ENCODE results near the gene POLR3GL.

The POLR3GL gene

GRCh38 chr1:145960468-145961108, 3.9 kb upstream of the POLR3GL start:
- peak overlapping the region; percentile 53 for H3K27ac ChIP-seq (ENCODE audit: low read depth, low read length)
- no peak overlapping the region for H3K9ac ChIP-seq (ENCODE audit: low read depth, low read length)
- peaks cover 81% of the 10 kb centered on the region for H3K27me3 ChIP-seq (ENCODE audit: control insufficient read depth, insufficient read depth, low read length)
- peaks cover 25% of the 10 kb centered on the region for H3K4me1 ChIP-seq (ENCODE audit: control insufficient read depth, insufficient read depth, low read length)
- no peaks in the 10 kb centered on the region for H3K36me3 ChIP-seq (ENCODE audit: control insufficient read depth, insufficient read depth, low read length)
- peak overlapping the region; percentile 92 for H3K4me3 ChIP-seq (ENCODE audit: low read depth, low read length)
- H3K9me3 ChIP-seq (ENCODE audit: control insufficient read depth, insufficient read depth, low read length), result no peaks in the 10 kb centered on the region

GRCh38 chr1:145961109-145961424, 3.4 kb upstream of the POLR3GL start:
- Histone ChIP-seq H3K4me3 (ENCODE audit: low read depth, low read length) (peak overlapping the region; percentile 92), H3K9ac (ENCODE audit: low read depth, low read length) (no peak overlapping the region), H3K36me3 (ENCODE audit: control insufficient read depth, insufficient read depth, low read length) (no peaks in the 10 kb centered on the region), H3K27ac (ENCODE audit: low read depth, low read length) (no peak overlapping the region), H3K27me3 (ENCODE audit: control insufficient read depth, insufficient read depth, low read length) (peaks cover 77% of the 10 kb centered on the region), H3K4me1 (ENCODE audit: control insufficient read depth, insufficient read depth, low read length) (peaks cover 25% of the 10 kb centered on the region), H3K9me3 (ENCODE audit: control insufficient read depth, insufficient read depth, low read length) (no peaks in the 10 kb centered on the region)

GRCh38 chr1:145961425-145962156, 2.9 kb upstream of the POLR3GL start:
- Histone ChIP-seq H3K4me1 (ENCODE audit: control insufficient read depth, insufficient read depth, low read length) (peaks cover 25% of the 10 kb centered on the region), H3K4me3 (ENCODE audit: low read depth, low read length) (peak overlapping the region; percentile 92), H3K9me3 (ENCODE audit: control insufficient read depth, insufficient read depth, low read length) (no peaks in the 10 kb centered on the region), H3K36me3 (ENCODE audit: control insufficient read depth, insufficient read depth, low read length) (no peaks in the 10 kb centered on the region), H3K9ac (ENCODE audit: low read depth, low read length) (no peak overlapping the region), H3K27me3 (ENCODE audit: control insufficient read depth, insufficient read depth, low read length) (peaks cover 71% of the 10 kb centered on the region), H3K27ac (ENCODE audit: low read depth, low read length) (no peak overlapping the region)

- no peak overlapping the region for H3K9ac ChIP-seq (ENCODE audit: low read depth, low read length)
- peaks cover 20% of the 10 kb centered on the region for H3K4me1 ChIP-seq (ENCODE audit: control insufficient read depth, insufficient read depth, low read length)
- H3K9me3 ChIP-seq (ENCODE audit: control insufficient read depth, insufficient read depth, low read length), result no peaks in the 10 kb centered on the region
- no peaks in the 10 kb centered on the region for H3K36me3 ChIP-seq (ENCODE audit: control insufficient read depth, insufficient read depth, low read length)
- no peak overlapping the region for H3K27ac ChIP-seq (ENCODE audit: low read depth, low read length)
- peak overlapping the region; percentile 92 for H3K4me3 ChIP-seq (ENCODE audit: low read depth, low read length)
- H3K27me3 ChIP-seq (ENCODE audit: control insufficient read depth, insufficient read depth, low read length), result peaks cover 63% of the 10 kb centered on the region
These were observed 2.1 kb upstream of the POLR3GL start for GRCh38 chr1:145962157-145963102.

- no peaks in the 10 kb centered on the region for H3K36me3 ChIP-seq (ENCODE audit: control insufficient read depth, insufficient read depth, low read length)
- no peak overlapping the region for H3K27ac ChIP-seq (ENCODE audit: low read depth, low read length)
- H3K4me3 ChIP-seq (ENCODE audit: low read depth, low read length), result peak overlapping the region; percentile 79
- H3K27me3 ChIP-seq (ENCODE audit: control insufficient read depth, insufficient read depth, low read length), result peaks cover 57% of the 10 kb centered on the region
- H3K9me3 ChIP-seq (ENCODE audit: control insufficient read depth, insufficient read depth, low read length), result no peaks in the 10 kb centered on the region
- peaks cover 16% of the 10 kb centered on the region for H3K4me1 ChIP-seq (ENCODE audit: control insufficient read depth, insufficient read depth, low read length)
- no peak overlapping the region for H3K9ac ChIP-seq (ENCODE audit: low read depth, low read length)
These were observed 1.0 kb upstream of the POLR3GL start for GRCh38 chr1:145963265-145964019.

- H3K4me1 ChIP-seq (ENCODE audit: control insufficient read depth, insufficient read depth, low read length), result peaks cover 12% of the 10 kb centered on the region
- peak overlapping the region; percentile 79 for H3K4me3 ChIP-seq (ENCODE audit: low read depth, low read length)
- H3K27ac ChIP-seq (ENCODE audit: low read depth, low read length), result no peak overlapping the region
- peaks cover 40% of the 10 kb centered on the region for H3K27me3 ChIP-seq (ENCODE audit: control insufficient read depth, insufficient read depth, low read length)
- no peaks in the 10 kb centered on the region for H3K9me3 ChIP-seq (ENCODE audit: control insufficient read depth, insufficient read depth, low read length)
- no peak overlapping the region for H3K9ac ChIP-seq (ENCODE audit: low read depth, low read length)
- H3K36me3 ChIP-seq (ENCODE audit: control insufficient read depth, insufficient read depth, low read length), result no peaks in the 10 kb centered on the region
These were observed 742 bp downstream of the POLR3GL start for GRCh38 chr1:145965119-145965744.

- Histone ChIP-seq H3K9me3 (ENCODE audit: control insufficient read depth, insufficient read depth, low read length) (no peaks in the 10 kb centered on the region), H3K9ac (ENCODE audit: low read depth, low read length) (no peak overlapping the region), H3K36me3 (ENCODE audit: control insufficient read depth, insufficient read depth, low read length) (no peaks in the 10 kb centered on the region), H3K4me1 (ENCODE audit: control insufficient read depth, insufficient read depth, low read length) (peaks cover 12% of the 10 kb centered on the region), H3K4me3 (ENCODE audit: low read depth, low read length) (no peak overlapping the region), H3K27ac (ENCODE audit: low read depth, low read length) (no peak overlapping the region), H3K27me3 (ENCODE audit: control insufficient read depth, insufficient read depth, low read length) (peaks cover 20% of the 10 kb centered on the region)
These were observed 2.8 kb downstream of the POLR3GL start for GRCh38 chr1:145967288-145967687.

- Histone ChIP-seq H3K9me3 (ENCODE audit: control insufficient read depth, insufficient read depth, low read length) (no peaks in the 10 kb centered on the region), H3K4me3 (ENCODE audit: low read depth, low read length) (no peak overlapping the region), H3K36me3 (ENCODE audit: control insufficient read depth, insufficient read depth, low read length) (no peaks in the 10 kb centered on the region), H3K4me1 (ENCODE audit: control insufficient read depth, insufficient read depth, low read length) (peaks cover 6% of the 10 kb centered on the region), H3K27me3 (ENCODE audit: control insufficient read depth, insufficient read depth, low read length) (no peaks in the 10 kb centered on the region), H3K9ac (ENCODE audit: low read depth, low read length) (no peak overlapping the region), H3K27ac (ENCODE audit: low read depth, low read length) (no peak overlapping the region)
These were observed 8.1 kb downstream of the POLR3GL start for GRCh38 chr1:145972580-145972979.

GRCh38 chr1:145974721-145975120, 10.2 kb downstream of the POLR3GL start:
- Histone ChIP-seq H3K4me1 (ENCODE audit: control insufficient read depth, insufficient read depth, low read length) (peaks cover 24% of the 10 kb centered on the region), H3K27ac (ENCODE audit: low read depth, low read length) (no peak overlapping the region), H3K27me3 (ENCODE audit: control insufficient read depth, insufficient read depth, low read length) (no peaks in the 10 kb centered on the region), H3K9ac (ENCODE audit: low read depth, low read length) (no peak overlapping the region), H3K36me3 (ENCODE audit: control insufficient read depth, insufficient read depth, low read length) (no peaks in the 10 kb centered on the region), H3K4me3 (ENCODE audit: low read depth, low read length) (no peak overlapping the region), H3K9me3 (ENCODE audit: control insufficient read depth, insufficient read depth, low read length) (no peaks in the 10 kb centered on the region)

- Histone ChIP-seq H3K9me3 (ENCODE audit: control insufficient read depth, insufficient read depth, low read length) (no peaks in the 10 kb centered on the region), H3K9ac (ENCODE audit: low read depth, low read length) (no peak overlapping the region), H3K27me3 (ENCODE audit: control insufficient read depth, insufficient read depth, low read length) (no peaks in the 10 kb centered on the region), H3K4me3 (ENCODE audit: low read depth, low read length) (no peak overlapping the region), H3K36me3 (ENCODE audit: control insufficient read depth, insufficient read depth, low read length) (no peaks in the 10 kb centered on the region), H3K4me1 (ENCODE audit: control insufficient read depth, insufficient read depth, low read length) (peaks cover 27% of the 10 kb centered on the region), H3K27ac (ENCODE audit: low read depth, low read length) (no peak overlapping the region)
These were observed 10.7 kb downstream of the POLR3GL start for GRCh38 chr1:145975216-145975615.
